HG03097 (cell line): Measurements from ENCODE around the gene PLG.
"Not testable (repeated sequence)": the region's sequence is repeated elsewhere in the genome, so short reads cannot be mapped to it uniquely, and the experiment has no call there.

ENCODE experiments used
- ATAC-seq: cut with Tn5 transposase; IDR thresholded peaks from one replicate; pipeline ENCODE4 v1.9.1; 2021; ENCODE audit not compliant: unreplicated experiment, low FRiP score

The PLG gene

GRCh38 chr6:160701918-160702680 lies at the start of gene PLG:
PLG (plus strand) TSS chr6:160702244; CDS start chr6:160702305, 61 bp downstream.
- ATAC-seq = not testable (repeated sequence)

- ATAC-seq = no peak
Measured at GRCh38 chr6:160659562-160659961, 42.5 kb upstream of the PLG start.

- ATAC-seq = no peak
Measured at GRCh38 chr6:160661216-160661615, 40.8 kb upstream of the PLG start.

DNA sequence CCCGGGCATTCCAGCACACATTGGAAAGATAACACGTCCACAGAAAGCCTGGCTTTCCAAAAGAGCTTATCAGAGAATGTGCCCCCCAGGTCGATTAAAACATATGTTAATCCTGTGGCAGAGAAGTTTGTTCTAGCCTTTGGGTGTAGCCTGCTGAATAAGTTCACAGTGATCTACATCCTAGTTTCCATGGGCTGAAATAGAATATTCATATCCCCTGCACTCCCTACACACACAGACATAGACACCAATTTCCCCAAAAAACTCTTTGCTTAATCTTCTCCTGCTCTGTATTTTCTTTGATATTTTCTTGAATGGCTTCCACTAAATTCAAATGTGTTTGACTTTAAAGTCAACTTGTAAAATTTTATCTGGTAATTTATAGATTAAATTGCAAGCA lies 39.6 kb upstream of the PLG start:
- ATAC-seq = no peak

- no peak for ATAC-seq
Measured at GRCh38 chr6:160662842-160663241, 39.2 kb upstream of the PLG start.

DNA sequence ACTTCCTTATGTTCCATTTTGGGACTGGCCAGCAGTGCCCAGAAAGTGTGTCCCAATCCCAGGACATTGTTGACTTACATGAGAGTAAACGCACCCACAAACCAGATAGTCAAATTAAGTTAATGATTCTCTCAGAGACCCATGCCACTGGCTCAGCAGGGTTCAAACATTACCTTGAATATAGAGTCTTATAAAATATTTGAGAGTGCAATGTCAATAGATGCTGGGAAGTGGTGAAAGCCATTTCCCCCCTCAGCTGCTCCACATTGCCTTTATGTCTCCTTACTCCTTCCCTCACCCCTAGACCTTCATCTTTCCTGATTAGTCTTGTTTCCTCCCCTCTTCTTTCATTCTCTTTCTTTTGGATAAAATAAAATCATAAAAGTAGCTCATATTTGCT lies 37.8 kb upstream of the PLG start, which contains the start of gene LPA:
LPA (minus strand) TSS at position 78 of the 400 bp plus-strand sequence; CDS start at position 17, 61 bp downstream.
- not testable (repeated sequence) for ATAC-seq

- ATAC-seq = no peak
Measured at GRCh38 chr6:160667639-160668481, 34.2 kb upstream of the PLG start.

DNA sequence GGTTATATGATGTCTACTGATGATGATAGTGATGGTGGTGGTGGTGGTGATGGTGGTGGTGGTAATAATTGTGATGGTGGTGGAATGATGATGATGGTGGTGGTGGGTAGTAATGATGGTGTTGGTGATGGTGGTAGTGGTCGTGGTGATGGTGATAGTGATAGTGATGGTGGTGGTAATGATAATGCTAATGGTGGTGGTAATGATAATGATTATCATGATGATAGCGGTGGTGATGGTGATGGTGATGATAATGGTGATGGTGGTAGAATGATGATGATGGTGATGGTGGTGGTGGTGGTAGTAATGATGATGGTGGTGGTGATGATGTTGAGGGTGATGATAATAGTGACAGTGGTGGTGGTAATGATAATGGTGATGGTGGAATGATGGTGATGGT lies 33.5 kb upstream of the PLG start:
- ATAC-seq = no peak

DNA sequence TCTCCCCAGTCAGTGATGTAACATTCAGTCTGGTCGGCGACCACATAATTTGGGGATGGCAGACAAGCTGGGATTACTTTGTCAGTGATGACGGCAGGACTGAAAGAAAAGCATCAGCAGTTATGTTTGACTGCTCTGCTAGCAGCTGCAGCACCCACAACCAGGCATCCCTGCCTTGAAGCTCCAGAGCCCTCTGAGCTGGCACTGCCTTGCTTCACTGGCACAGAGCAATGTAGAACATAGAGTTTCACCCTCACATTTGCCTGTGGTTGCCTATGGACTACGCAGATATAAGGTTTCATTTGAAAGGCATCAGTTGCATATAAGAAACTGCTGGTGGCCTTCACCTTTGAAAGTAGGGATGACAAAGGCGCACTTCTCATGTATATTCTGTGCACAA lies 25.6 kb upstream of the PLG start:
- not testable (repeated sequence) for ATAC-seq

- no peak for ATAC-seq
Measured at GRCh38 chr6:160678230-160678629, 23.8 kb upstream of the PLG start.

- no peak for ATAC-seq
Measured at GRCh38 chr6:160678744-160679401, 23.2 kb upstream of the PLG start.

GRCh38 chr6:160679402-160679769 lies 22.7 kb upstream of the PLG start:
- ATAC-seq = no peak

DNA sequence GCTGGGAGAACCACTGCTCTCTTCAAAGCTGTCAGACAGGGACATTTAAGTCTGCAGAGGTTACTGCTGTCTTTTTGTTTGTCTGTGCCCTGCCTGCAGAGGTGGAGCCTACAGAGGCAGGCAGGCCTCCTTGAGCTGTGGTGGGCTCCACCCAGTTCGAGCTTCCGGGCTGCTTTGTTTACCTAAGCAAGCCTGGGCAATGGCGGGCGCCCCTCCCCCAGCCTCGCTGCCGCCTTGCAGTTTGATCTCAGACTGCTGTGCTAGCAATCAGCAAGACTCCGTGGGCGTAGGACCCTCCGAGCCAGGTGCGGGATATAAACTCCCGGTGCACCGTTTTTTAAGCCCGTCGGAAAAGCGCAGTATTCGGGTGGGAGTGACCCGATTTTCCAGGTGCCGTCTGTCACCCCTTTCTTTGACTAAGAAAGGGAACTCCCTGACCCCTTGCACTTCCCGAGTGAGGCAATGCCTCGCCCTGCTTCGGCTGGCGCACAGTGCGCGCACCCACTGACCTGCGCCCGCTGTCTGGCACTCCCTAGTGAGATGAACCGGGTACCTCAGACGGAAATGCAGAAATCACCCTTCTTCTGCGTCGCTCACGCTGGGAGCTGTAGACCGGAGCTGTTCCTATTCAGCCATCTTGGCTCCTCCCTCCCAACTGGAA lies 16.8 kb upstream of the PLG start:
- ATAC-seq = not testable (repeated sequence)

DNA sequence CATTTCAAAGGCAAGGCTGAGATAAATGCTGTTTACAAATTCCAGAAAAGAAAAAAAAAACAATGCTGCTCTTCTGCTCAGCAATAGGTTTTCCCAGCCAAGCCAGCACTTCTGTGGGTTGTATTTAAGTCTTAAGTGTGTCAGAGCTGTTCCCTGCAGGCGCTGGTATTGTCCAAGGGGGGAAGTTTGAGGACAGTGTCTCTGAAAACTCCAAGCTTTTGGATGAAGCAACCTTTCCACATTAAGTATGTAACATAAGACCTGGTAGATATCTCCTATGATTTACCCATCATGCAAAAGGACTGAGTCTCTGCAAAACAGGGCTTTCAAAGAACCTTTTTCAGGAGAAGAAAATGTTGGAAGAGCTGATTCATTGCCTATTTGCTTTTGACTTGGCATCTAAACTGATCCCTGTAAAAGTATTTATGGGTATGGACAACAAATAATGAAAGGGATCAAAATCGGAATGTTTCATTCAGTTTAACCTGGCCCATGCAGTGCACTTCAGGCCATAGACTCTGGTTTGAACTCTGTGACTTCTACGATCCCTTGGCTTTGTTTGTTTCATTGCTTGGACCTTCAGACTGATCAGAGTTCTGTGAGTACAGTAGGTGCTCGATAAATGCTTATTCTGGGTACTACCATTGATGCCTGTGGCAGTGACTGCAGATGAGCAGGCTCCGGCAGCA lies 16.1 kb upstream of the PLG start:
- no peak for ATAC-seq

DNA sequence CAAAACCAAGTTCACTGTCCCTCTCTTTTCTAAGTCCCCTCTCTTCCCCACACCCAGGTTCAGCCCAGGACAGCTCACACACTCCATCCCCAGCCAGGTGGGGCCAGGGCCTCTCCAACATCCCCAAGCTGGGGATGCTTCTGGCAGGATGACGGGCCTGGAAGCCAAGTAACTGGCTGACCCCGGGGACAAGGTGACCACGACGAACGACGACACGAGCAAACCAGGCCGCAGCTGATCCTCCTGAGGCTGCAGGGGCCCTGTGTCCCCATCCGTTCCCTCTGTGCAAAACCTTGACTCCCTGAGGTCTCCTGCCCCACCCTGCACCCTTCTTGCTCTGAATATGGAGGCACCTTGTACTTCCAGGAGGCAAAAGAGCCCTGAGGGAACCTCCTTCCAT lies 11.6 kb upstream of the PLG start:
- ATAC-seq = no peak

DNA sequence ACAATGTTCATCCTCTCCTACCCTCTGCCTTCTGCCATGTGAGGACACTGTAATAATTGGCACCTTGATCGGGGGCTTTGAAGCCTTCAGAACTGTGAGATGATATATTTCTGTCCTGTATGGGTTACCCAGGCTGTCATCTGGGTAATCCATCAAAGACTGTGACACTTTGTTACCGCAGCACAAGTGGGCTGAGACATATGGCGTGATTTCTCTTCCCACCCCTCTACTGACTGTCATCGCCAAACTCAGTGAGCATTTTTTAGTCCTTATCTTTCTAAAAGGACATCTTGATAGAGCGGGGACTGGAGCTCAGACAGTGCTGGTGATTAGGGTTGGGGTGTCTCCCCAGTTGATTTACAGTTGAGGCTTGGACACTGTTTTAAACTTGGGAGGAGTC lies 10.4 kb upstream of the PLG start:
- no peak for ATAC-seq

GRCh38 chr6:160692369-160692959 lies 9.6 kb upstream of the PLG start:
- ATAC-seq = no peak

- ATAC-seq = not testable (repeated sequence)
Measured at GRCh38 chr6:160695025-160695424, 7.0 kb upstream of the PLG start.

DNA sequence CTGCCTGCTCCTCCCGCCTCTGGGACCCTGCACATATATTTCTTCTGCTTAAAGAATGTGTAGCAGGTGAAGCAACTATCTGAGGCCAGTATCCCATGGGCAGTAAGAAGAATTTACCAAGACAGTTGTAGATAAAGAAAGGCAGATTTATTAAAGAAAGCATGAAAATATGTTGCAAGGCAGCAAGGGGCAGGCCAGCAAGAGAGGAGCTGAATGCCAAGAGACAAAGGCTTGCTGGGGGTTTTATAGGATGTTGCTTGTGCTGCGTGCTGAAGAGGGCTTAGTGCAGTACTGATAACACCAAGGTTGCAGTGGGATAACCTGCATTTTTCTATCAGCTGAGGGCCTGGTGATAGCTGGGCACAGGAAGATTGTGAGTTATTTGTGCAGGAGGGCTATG lies 6.4 kb upstream of the PLG start:
- not testable (repeated sequence) for ATAC-seq

DNA sequence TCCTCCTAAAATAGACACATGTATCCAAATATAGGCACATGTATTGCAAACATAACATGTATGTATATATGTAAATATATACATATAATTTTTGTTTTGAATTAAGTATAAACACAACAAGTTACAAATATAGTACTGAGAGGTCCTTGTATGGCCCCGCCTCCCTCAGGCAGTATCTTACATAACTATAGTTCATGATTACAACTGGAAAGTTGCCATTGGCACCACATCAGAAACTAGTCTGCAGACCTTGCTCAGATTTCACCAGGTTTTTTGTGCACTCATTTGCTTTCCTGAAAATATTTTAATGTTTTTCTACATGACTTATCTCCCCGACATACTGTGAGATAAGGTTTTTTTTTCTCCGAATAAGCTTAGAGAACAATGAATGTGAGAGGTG lies 5.2 kb upstream of the PLG start:
- ATAC-seq = not testable (repeated sequence)
